ENCODE measurements around the gene PSIP1.
A peak's percentile ranks its signal among the peaks of the same experiment; 100 is the strongest.
"Not testable (repeated sequence)": the region's sequence is repeated elsewhere in the genome, so short reads cannot be mapped to it uniquely, and the experiment has no call there.

Gene PSIP1

GRCh38 chr9:15430920-15431844 is 79.6 kb downstream of the PSIP1 start:
- no peak for DNase-seq (ENCODE audit: low read depth)

GRCh38 chr9:15427702-15428101 is 83.1 kb downstream of the PSIP1 start:
- not testable (repeated sequence) for DNase-seq (ENCODE audit: low read depth)

- DNase-seq (ENCODE audit: low read depth) = no peak
Observed at GRCh38 chr9:15426019-15426418, 84.8 kb downstream of the PSIP1 start.

GRCh38 chr9:15423231-15423985 is 87.4 kb downstream of the PSIP1 start:
- DNase-seq (ENCODE audit: low read depth) = peak; percentile 60

- DNase-seq (ENCODE audit: low read depth) = peak; percentile 97
Observed at GRCh38 chr9:15422372-15423230, 88.2 kb downstream of the PSIP1 start, which contains the start of gene SNAPC3. SNAPC3 (plus strand) TSS chr9:15422876; CDS start chr9:15422880, 4 bp downstream.

GRCh38 chr9:15421990-15422371 is 88.8 kb downstream of the PSIP1 start:
- no peak for DNase-seq (ENCODE audit: low read depth)

GRCh38 chr9:15421532-15421931 is 89.2 kb downstream of the PSIP1 start:
- no peak for DNase-seq (ENCODE audit: low read depth)

GRCh38 chr9:15420796-15421195 is 90.0 kb downstream of the PSIP1 start:
- no peak for DNase-seq (ENCODE audit: low read depth)

- DNase-seq (ENCODE audit: low read depth) = no peak
Observed at GRCh38 chr9:15417626-15418025, 93.1 kb downstream of the PSIP1 start.

GRCh38 chr9:15416880-15417279 is 93.9 kb downstream of the PSIP1 start:
- DNase-seq (ENCODE audit: low read depth) = peak; percentile 68
